Measurements from ENCODE around the gene TCTN2. TPM values are rescaled to one million over a fixed set of nuclear protein-coding genes. Genes with fewer than 3 reads are reported as not detected.

Gene TCTN2
- total RNA-seq, 2 experiments from 2014 or later, result 4.7 to 7.8 TPM

- ChIA-PET CTCF (ENCODE audit: unreplicated experiment) (no interaction called here), POLR2A (interaction anchor here (0.6 kb wide), 1 partner anchor 208 kb away, joined by 4 read pairs; no protein-coding TSS in a partner anchor)
- intact Hi-C loops (cut with micrococcal nuclease; ENCODE audit: unreplicated experiment), result no loop called here
- Histone ChIP-seq H4K20me1 (ENCODE audit: insufficient read depth, low read length) (no peaks in the 10 kb centered on the region), H3K27ac (ENCODE audit: low read depth, low read length, poor library complexity, severe bottlenecking) (no peak overlapping the region), H3K9me3 (ENCODE audit: low read length) (no peaks in the 10 kb centered on the region), H3K79me2 (ENCODE audit: insufficient read depth, low read depth, low read length) (no peaks in the 10 kb centered on the region), H3K4me1 (ENCODE audit: insufficient read depth, low read length, poor library complexity, severe bottlenecking) (no peaks in the 10 kb centered on the region), H3K9me2 (ENCODE audit: insufficient read depth, low read length) (no peaks in the 10 kb centered on the region), H3K4me3 (ENCODE audit: low read depth, low read length, poor library complexity, severe bottlenecking) (no peak overlapping the region), H2AFZ (ENCODE audit: low read length) (no peak overlapping the region), H3K36me3 (ENCODE audit: insufficient read depth, low read length) (peaks cover 92% of the 10 kb centered on the region), H3K4me2 (ENCODE audit: low read length) (no peak overlapping the region)
- TF ChIP-seq EZH2phosphoT487 (IDR thresholded peaks at IDR 0.05; ENCODE audit: borderline replicate concordance, low read depth, low read length) (no peak), CTCF (conservative IDR thresholded peaks at IDR 0.05; ENCODE audit: low read length) (no peak)
- DNase-seq (ENCODE audit: low spot score), result no peak
- BruUV-seq (replicated peaks), result no TSS peak
Measured at GRCh38 chr12:123723765-123724164, 52.9 kb downstream of the TCTN2 start.

- ChIA-PET POLR2A (interaction anchor here (1.3 kb wide), 1 partner anchor 14 kb away, joined by 7 read pairs; the partner anchor contains the start of gene ATP6V0A2), CTCF (ENCODE audit: unreplicated experiment) (no interaction called here)
- no peaks in the 10 kb centered on the region for H4K20me1 ChIP-seq (ENCODE audit: insufficient read depth, low read length)
- peaks cover 90% of the 10 kb centered on the region for H3K36me3 ChIP-seq (ENCODE audit: insufficient read depth, low read length)
- H3K79me2 ChIP-seq (ENCODE audit: insufficient read depth, low read depth, low read length), result no peaks in the 10 kb centered on the region
- no peaks in the 10 kb centered on the region for H3K9me3 ChIP-seq (ENCODE audit: low read length)
- no peaks in the 10 kb centered on the region for H3K4me1 ChIP-seq (ENCODE audit: insufficient read depth, low read length, poor library complexity, severe bottlenecking)
- intact Hi-C loops (cut with micrococcal nuclease; ENCODE audit: unreplicated experiment), result no loop called here
- no peak overlapping the region for H3K4me2 ChIP-seq (ENCODE audit: low read length)
- H2AFZ ChIP-seq (ENCODE audit: low read length), result no peak overlapping the region
- H3K4me3 ChIP-seq (ENCODE audit: low read depth, low read length, poor library complexity, severe bottlenecking), result no peak overlapping the region
- TF ChIP-seq EZH2phosphoT487 (IDR thresholded peaks at IDR 0.05; ENCODE audit: borderline replicate concordance, low read depth, low read length) (no peak), CTCF (conservative IDR thresholded peaks at IDR 0.05; ENCODE audit: low read length) (no peak)
- H3K9me2 ChIP-seq (ENCODE audit: insufficient read depth, low read length), result no peaks in the 10 kb centered on the region
- H3K27ac ChIP-seq (ENCODE audit: low read depth, low read length, poor library complexity, severe bottlenecking), result no peak overlapping the region
- BruUV-seq (replicated peaks), result no TSS peak
- no peak for DNase-seq (ENCODE audit: low spot score)
Measured at GRCh38 chr12:123726244-123726643, 55.3 kb downstream of the TCTN2 start.

- ChIA-PET CTCF (ENCODE audit: unreplicated experiment) (no interaction called here), POLR2A (no interaction called here)
- peaks cover 90% of the 10 kb centered on the region for H3K36me3 ChIP-seq (ENCODE audit: insufficient read depth, low read length)
- TF ChIP-seq EZH2phosphoT487 (IDR thresholded peaks at IDR 0.05; ENCODE audit: borderline replicate concordance, low read depth, low read length) (no peak), CTCF (conservative IDR thresholded peaks at IDR 0.05; ENCODE audit: low read length) (no peak)
- DNase-seq (ENCODE audit: low spot score), result no peak
- H3K9me3 ChIP-seq (ENCODE audit: low read length), result no peaks in the 10 kb centered on the region
- H3K79me2 ChIP-seq (ENCODE audit: insufficient read depth, low read depth, low read length), result no peaks in the 10 kb centered on the region
- H4K20me1 ChIP-seq (ENCODE audit: insufficient read depth, low read length), result no peaks in the 10 kb centered on the region
- no peaks in the 10 kb centered on the region for H3K9me2 ChIP-seq (ENCODE audit: insufficient read depth, low read length)
- intact Hi-C loops (cut with micrococcal nuclease; ENCODE audit: unreplicated experiment), result no loop called here
- no peak overlapping the region for H3K4me3 ChIP-seq (ENCODE audit: low read depth, low read length, poor library complexity, severe bottlenecking)
- H3K27ac ChIP-seq (ENCODE audit: low read depth, low read length, poor library complexity, severe bottlenecking), result no peak overlapping the region
- H3K4me2 ChIP-seq (ENCODE audit: low read length), result no peak overlapping the region
- BruUV-seq (replicated peaks), result no TSS peak
- H2AFZ ChIP-seq (ENCODE audit: low read length), result no peak overlapping the region
- no peaks in the 10 kb centered on the region for H3K4me1 ChIP-seq (ENCODE audit: insufficient read depth, low read length, poor library complexity, severe bottlenecking)
Measured at GRCh38 chr12:123726962-123727361, 56.0 kb downstream of the TCTN2 start.
